Lower leg skin (tissue), 4 donors: ENCODE data around the gene IFNG-AS1. TPM values are rescaled to one million over a fixed set of nuclear protein-coding genes. Genes with fewer than 3 reads are reported as not detected.

Experiments
- DNase-seq, 2 donors: peaks; one replicate each; pipeline ENCODE4 v3.0.0-alpha.2; 2019; ENCODE audit warnings: low spot score in 2 of 2
- H3K4me3 ChIP-seq: fragments of 200-600 bp; sonication (generic); 2 replicates; pipeline ENCODE4 v1.5.1; 2017; ENCODE audit warnings: mild to moderate bottlenecking, low read depth; ENCODE audit not compliant: poor library complexity, severe bottlenecking
- CTCF ChIP-seq, 3 donors: fragments of 450-650 bp; IDR thresholded peaks; one replicate each; pipeline ENCODE4 v1.5.1; 2016; ENCODE audit warnings: antibody characterized with exemption in 3 of 3, mild to moderate bottlenecking in 3 of 3, moderate library complexity in 2 of 3
- POLR2A ChIP-seq, 2 donors: fragments of 450-650 bp; IDR thresholded peaks; one replicate each; pipeline ENCODE4 v1.6.1; 2016 to 2017; ENCODE audit warnings: antibody characterized with exemption in 2 of 2, mild to moderate bottlenecking in 1 of 2, moderate library complexity in 1 of 2
- WGBS, 2 donors: methylation state at CpG; one replicate each; pipeline ENCODE4 v1.1.5; 2018; 5-methylcytosine and 5-hydroxymethylcytosine counted together
- intact Hi-C: fragments of 100-400 bp; cut with DNase I; formaldehyde crosslinking; loops from one replicate; pipeline ENCODE4 v1.15.0; 2023; ENCODE audit warnings: low total_unique reads
- total RNA-seq, 4 donors: library from RNA; depleted of rRNA; stranded (reverse); fragments of >200 nt; gene quantifications; one replicate each; pipeline ENCODE4 v1.1.0, GENCODE V29; 2016

Gene IFNG-AS1
- total RNA-seq, 4 donors from 2014 or later: 0.37 to 0.58 TPM; not detected in 2

- H3K4me3 ChIP-seq: no peak overlapping the region
- TF ChIP-seq POLR2A (IDR thresholded peaks at IDR 0.05): no peak
- intact Hi-C loops: no loop called here
- no peak for DNase-seq
- WGBS, 2 donors: 62 to 71% methylated on average over 6 of the region's 6 CpGs
These were observed 7.1 kb upstream of the IFNG-AS1 start for GRCh38 chr12:67982164-67982563.

GRCh38 chr12:67986632-67987031 is 2.6 kb upstream of the IFNG-AS1 start:
- intact Hi-C loops: no loop called here
- no peak for TF ChIP-seq POLR2A (IDR thresholded peaks at IDR 0.05)
- no peak for TF ChIP-seq CTCF (IDR thresholded peaks at IDR 0.05)
- H3K4me3 ChIP-seq: no peak overlapping the region
- DNase-seq: no peak

GRCh38 chr12:67988601-67989021 is 636 bp upstream of the IFNG-AS1 start:
- TF ChIP-seq CTCF (IDR thresholded peaks at IDR 0.05): no peak
- intact Hi-C loops: no loop called here
- DNase-seq: no peak
- WGBS, 2 donors: 83 to 86% methylated on average over 1 of the region's 1 CpG
- H3K4me3 ChIP-seq: no peak overlapping the region

- H3K4me3 ChIP-seq: no peak overlapping the region
- TF ChIP-seq CTCF (IDR thresholded peaks at IDR 0.05) (no peak), POLR2A (IDR thresholded peaks at IDR 0.05) (no peak)
- no peak for DNase-seq
- intact Hi-C loops: no loop called here
- 73 to 75% methylated on average over 4 of the region's 4 CpGs for WGBS, 2 donors
These were observed 1.9 kb downstream of the IFNG-AS1 start for GRCh38 chr12:67991158-67991557.

- no peak for DNase-seq
- 72 to 78% methylated on average over 2 of the region's 2 CpGs for WGBS, 2 donors
- TF ChIP-seq CTCF (IDR thresholded peaks at IDR 0.05) (no peak), POLR2A (IDR thresholded peaks at IDR 0.05) (no peak)
- intact Hi-C loops: no loop called here
- no peak overlapping the region for H3K4me3 ChIP-seq
These were observed 3.9 kb downstream of the IFNG-AS1 start for GRCh38 chr12:67993143-67993542.

- DNase-seq: no peak
- H3K4me3 ChIP-seq: no peak overlapping the region
- no peak for TF ChIP-seq POLR2A (IDR thresholded peaks at IDR 0.05)
- TF ChIP-seq CTCF (IDR thresholded peaks at IDR 0.05): no peak
- 95% methylated on average over 3 of the region's 3 CpGs for WGBS, 2 donors
- intact Hi-C loops: no loop called here
These were observed 4.8 kb downstream of the IFNG-AS1 start for GRCh38 chr12:67994046-67994445.
